Transverse colon (tissue), 4 donors: Measurements from ENCODE around the gene RALBP1. TPM values are rescaled to one million over a fixed set of nuclear protein-coding genes. Genes with fewer than 3 reads are reported as not detected.

ENCODE experiments used
- DNase-seq: peaks from one replicate; pipeline ENCODE4 v3.0.0-alpha.2; 2019
- H3K27ac ChIP-seq, 4 donors: fragments of 200-600 bp; sonication (generic); 2 replicates each; pipeline ENCODE4 v1.5.1; 2016 to 2018; ENCODE audit warnings: inconsistent platforms in 4 of 4
- H3K27me3 ChIP-seq: fragments of 200-600 bp; sonication (generic); 2 replicates; pipeline ENCODE4 v1.5.1; 2017; ENCODE audit warnings: inconsistent platforms
- H3K36me3 ChIP-seq, 4 donors: fragments of 200-600 bp; sonication (generic); 2 replicates each; pipeline ENCODE4 v1.5.1; 2017 to 2019; ENCODE audit warnings: inconsistent platforms in 4 of 4
- H3K4me1 ChIP-seq, 4 donors: fragments of 200-600 bp; sonication (generic); 2 replicates each; pipeline ENCODE4 v1.5.1; 2017 to 2020; ENCODE audit warnings: inconsistent platforms in 4 of 4
- H3K4me3 ChIP-seq, 4 donors: fragments of 200-600 bp; sonication (generic); 1 replicate in 1 of 4; 2 replicates in 3 of 4; pipeline versions ENCODE4 v1.5.1 to v1.6.1; 2017 to 2019; ENCODE audit warnings: inconsistent platforms in 4 of 4
- H3K9me3 ChIP-seq, 2 donors: fragments of 200-600 bp; sonication (generic); 2 replicates each; pipeline ENCODE4 v1.5.1; 2017 to 2019; ENCODE audit warnings: inconsistent platforms in 2 of 2
- CTCF ChIP-seq, 5 experiments: fragments of 200-600 bp in 3 of 5; fragments of 450-650 bp in 2 of 5; sonication (generic) in 3 of 5; IDR thresholded peaks; 1 replicate in 2 of 5; 2 replicates in 3 of 5; pipeline ENCODE4 v1.5.1; 2016 to 2017; ENCODE audit warnings: antibody characterized with exemption in 5 of 5, inconsistent platforms in 3 of 5, mild to moderate bottlenecking in 2 of 5, moderate library complexity in 1 of 5
- EP300 ChIP-seq: sonication (generic); formaldehyde crosslinking; IDR thresholded peaks from one replicate; pipeline ENCODE4 v1.6.1; 2017; ENCODE audit warnings: antibody characterized with exemption, low read depth
- POLR2A ChIP-seq: fragments of 450-650 bp; IDR thresholded peaks from one replicate; pipeline ENCODE4 v1.6.1; 2016; ENCODE audit warnings: antibody characterized with exemption, mild to moderate bottlenecking, moderate library complexity
- POLR2AphosphoS5 ChIP-seq, 3 donors: sonication (generic); formaldehyde crosslinking; IDR thresholded peaks; one replicate each; pipeline ENCODE4 v1.6.1; 2016; ENCODE audit warnings: antibody characterized with exemption in 3 of 3
- WGBS, 2 donors: methylation state at CpG; one replicate each; pipeline ENCODE4 v1.1.5; 2018; ENCODE audit warnings: low coverage in 1 of 2; 5-methylcytosine and 5-hydroxymethylcytosine counted together
- in situ Hi-C, 4 donors: fragments of 200-750 bp; cut with MboI; loops; one replicate each; pipeline versions ENCODE4 v1.15.0 to v1.15.1; 2017; ENCODE audit warnings: low sequenced_read_pairs in 3 of 4, low pct_ligation_motif_present in 1 of 4, low pct_unique_long_range_greater_than_20kb in 1 of 4
- intact Hi-C: fragments of 100-400 bp; cut with DNase I; formaldehyde crosslinking; loops from one replicate; pipeline ENCODE4 v1.15.1; 2023; ENCODE audit warnings: low total_unique reads
- small RNA-seq, 4 donors: library from RNA; depleted of rRNA; stranded (forward); fragments of <200 nt; gene quantifications; one replicate each; pipeline ENCODE3, GENCODE V24; 2016
- total RNA-seq, 4 donors: library from RNA; depleted of rRNA; stranded (reverse); fragments of >200 nt; gene quantifications; one replicate each; pipeline ENCODE4 v1.1.0, GENCODE V29; 2016

The RALBP1 gene
- total RNA-seq, 4 donors from 2014 or later = 34.2 to 93.3 (median 70.6) TPM

DNA sequence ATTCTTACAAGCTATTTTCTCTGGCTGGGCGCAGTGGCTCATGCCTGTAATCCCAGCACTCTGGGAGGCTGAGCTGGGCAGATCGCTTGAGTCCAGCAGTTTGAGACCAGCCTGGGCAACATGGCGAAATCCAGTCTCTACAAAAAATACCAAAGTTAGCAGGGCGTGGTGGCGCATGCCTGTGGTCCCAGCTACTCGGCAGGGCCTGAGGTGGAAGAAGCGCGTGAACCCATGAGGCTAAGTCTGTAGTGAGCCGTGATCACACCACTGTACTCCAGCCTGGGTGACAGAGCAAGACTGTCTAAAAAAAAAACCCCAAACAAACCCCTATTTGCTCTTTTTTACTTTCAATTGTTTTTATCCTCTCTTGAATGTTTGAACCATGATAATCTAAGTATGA, 102.0 kb downstream of the RALBP1 start:
- H3K9me3 ChIP-seq = no peaks in the 10 kb centered on the region
- intact Hi-C loops = no loop called here
- H3K27ac ChIP-seq = no peak overlapping the region
- peaks cover 0 to 10% (median 5%) of the 10 kb centered on the region in 4 donors for H3K4me1 ChIP-seq
- DNase-seq = no peak
- in situ Hi-C loops = no loop called here
- 89 to 98% methylated on average over 1 to 9 of the region's 9 CpGs for WGBS, 2 donors
- no peaks in the 10 kb centered on the region for H3K27me3 ChIP-seq
- TF ChIP-seq EP300 = no peak
- no peak for TF ChIP-seq CTCF (IDR thresholded peaks at IDR 0.05)
- no peak for TF ChIP-seq POLR2A
- no peak for TF ChIP-seq POLR2AphosphoS5 (IDR thresholded peaks at IDR 0.05)
- peaks cover 0 to 52% (median 7%) of the 10 kb centered on the region in 4 donors for H3K36me3 ChIP-seq
- no peak overlapping the region for H3K4me3 ChIP-seq

DNA sequence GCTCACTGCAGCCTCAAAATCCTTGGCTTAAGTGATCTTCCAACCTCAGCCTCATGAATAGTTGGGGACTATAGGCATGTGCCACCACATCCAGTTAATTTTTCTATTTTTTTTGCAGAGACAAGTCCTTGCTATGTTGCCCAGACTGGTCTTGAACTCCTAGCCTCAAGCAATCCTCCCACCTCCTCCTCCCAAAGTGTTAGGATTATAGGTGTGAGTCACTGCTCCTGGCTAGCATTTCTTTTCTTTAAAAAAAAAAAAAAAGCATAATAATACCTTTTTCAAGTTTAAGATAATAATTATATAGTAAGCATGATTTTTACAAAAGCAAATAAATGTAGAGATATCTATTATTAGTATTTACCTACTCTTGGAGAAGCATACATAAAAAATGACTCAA, 103.0 kb downstream of the RALBP1 start:
- intact Hi-C loops = no loop called here
- H3K4me1 ChIP-seq = peaks cover 0 to 10% (median 5%) of the 10 kb centered on the region in 4 donors

GRCh38 chr18:9581667-9582066, 106.4 kb downstream of the RALBP1 start:
- intact Hi-C loops = no loop called here

More for the DNA sequence above, 103.0 kb downstream of the RALBP1 start:
- no peak for DNase-seq
- no peaks in the 10 kb centered on the region for H3K9me3 ChIP-seq
- H3K36me3 ChIP-seq = peaks cover 0 to 53% (median 12%) of the 10 kb centered on the region in 4 donors
- H3K27me3 ChIP-seq = no peaks in the 10 kb centered on the region
- no peak for TF ChIP-seq CTCF (IDR thresholded peaks at IDR 0.05)
- no peak for TF ChIP-seq EP300
- TF ChIP-seq POLR2AphosphoS5 (IDR thresholded peaks at IDR 0.05) = no peak
- no peak for TF ChIP-seq POLR2A
- in situ Hi-C loops = no loop called here
- H3K27ac ChIP-seq = no peak overlapping the region
- H3K4me3 ChIP-seq = no peak overlapping the region

DNA sequence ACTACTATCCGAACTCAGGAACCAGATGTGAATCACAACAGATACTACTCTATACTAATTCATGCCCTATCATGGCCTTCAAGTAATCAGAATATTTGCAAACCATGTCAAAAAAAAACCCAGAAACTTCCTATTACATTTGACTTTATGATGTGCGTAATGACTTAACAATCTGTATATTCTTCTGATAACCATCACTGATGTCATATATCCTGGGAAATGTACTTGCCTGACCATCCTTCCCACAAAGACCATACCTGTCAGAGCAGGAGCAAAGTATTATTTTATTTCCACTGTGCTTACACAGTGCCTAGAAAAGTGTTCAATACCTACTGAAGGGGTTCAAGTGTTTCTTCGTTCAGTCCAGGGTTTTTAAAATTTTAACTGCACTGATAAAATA, 111.5 kb downstream of the RALBP1 start:
- intact Hi-C loops = no loop called here
- peaks cover 0 to 44% (median 14%) of the 10 kb centered on the region in 4 donors for H3K36me3 ChIP-seq
- no peak overlapping the region for H3K4me3 ChIP-seq
- no peaks in the 10 kb centered on the region for H3K9me3 ChIP-seq
- no peak for TF ChIP-seq POLR2A
- TF ChIP-seq POLR2AphosphoS5 (IDR thresholded peaks at IDR 0.05) = no peak
- no peak for TF ChIP-seq CTCF (IDR thresholded peaks at IDR 0.05)
- TF ChIP-seq EP300 = no peak
- in situ Hi-C loops = no loop called here
- no peak overlapping the region for H3K27ac ChIP-seq
- no peaks in the 10 kb centered on the region for H3K27me3 ChIP-seq
- DNase-seq = no peak
- H3K4me1 ChIP-seq = peaks cover 0 to 5% (median 0%) of the 10 kb centered on the region in 4 donors
- 84 to 89% methylated on average over 3 of the region's 3 CpGs for WGBS, 2 donors

More at GRCh38 chr18:9581667-9582066, 106.4 kb downstream of the RALBP1 start:
- no peak for DNase-seq
- Histone ChIP-seq H3K9me3 (no peaks in the 10 kb centered on the region), H3K4me1 (no peaks in the 10 kb centered on the region), H3K4me3 (no peak overlapping the region), H3K36me3 (peaks cover 0 to 42% (median 13%) of the 10 kb centered on the region in 4 donors), H3K27ac (no peak overlapping the region), H3K27me3 (no peaks in the 10 kb centered on the region)
- TF ChIP-seq EP300 (no peak), POLR2AphosphoS5 (IDR thresholded peaks at IDR 0.05) (no peak)
- 90 to 95% methylated on average over 7 of the region's 7 CpGs for WGBS, 2 donors
- in situ Hi-C loops = no loop called here

Small RNAs within 50 kb of the gene (small RNA-seq; reads per million reads assigned to genes)
- 0 reads per million in 4 donors for gene RNU2-27P

Other genes starting within 250 kb of the RALBP1 start
- 10 to 100 TPM in 3 of 4 donors, 1 to 10 TPM in 1; 5.6 to 29.5 (median 26.5) TPM for gene TWSG1, start 140.7 kb upstream of the RALBP1 start, total RNA-seq
- 100 to 1,000 TPM in 1 of 4 donors, 10 to 100 TPM in 3; 46.0 to 163 (median 79.2) TPM for gene PPP4R1, start 139.0 kb downstream of the RALBP1 start, total RNA-seq
- gene RAB31, start 232.8 kb downstream of the RALBP1 start, total RNA-seq = 10 to 100 TPM; 13.1 to 18.4 (median 16.9) TPM